Anterior cingulate cortex (tissue), 58 donors: Measurements from ENCODE around the gene KCNH3.
"Not testable (repeated sequence)": the region's sequence is repeated elsewhere in the genome, so short reads cannot be mapped to it uniquely, and the experiment has no call there.

Experiments used
- DNase-seq, 58 donors: peaks; one replicate each; lab custom pipeline; 2025; lab: John Stamatoyannopoulos, UW

KCNH3 gene, protein sequence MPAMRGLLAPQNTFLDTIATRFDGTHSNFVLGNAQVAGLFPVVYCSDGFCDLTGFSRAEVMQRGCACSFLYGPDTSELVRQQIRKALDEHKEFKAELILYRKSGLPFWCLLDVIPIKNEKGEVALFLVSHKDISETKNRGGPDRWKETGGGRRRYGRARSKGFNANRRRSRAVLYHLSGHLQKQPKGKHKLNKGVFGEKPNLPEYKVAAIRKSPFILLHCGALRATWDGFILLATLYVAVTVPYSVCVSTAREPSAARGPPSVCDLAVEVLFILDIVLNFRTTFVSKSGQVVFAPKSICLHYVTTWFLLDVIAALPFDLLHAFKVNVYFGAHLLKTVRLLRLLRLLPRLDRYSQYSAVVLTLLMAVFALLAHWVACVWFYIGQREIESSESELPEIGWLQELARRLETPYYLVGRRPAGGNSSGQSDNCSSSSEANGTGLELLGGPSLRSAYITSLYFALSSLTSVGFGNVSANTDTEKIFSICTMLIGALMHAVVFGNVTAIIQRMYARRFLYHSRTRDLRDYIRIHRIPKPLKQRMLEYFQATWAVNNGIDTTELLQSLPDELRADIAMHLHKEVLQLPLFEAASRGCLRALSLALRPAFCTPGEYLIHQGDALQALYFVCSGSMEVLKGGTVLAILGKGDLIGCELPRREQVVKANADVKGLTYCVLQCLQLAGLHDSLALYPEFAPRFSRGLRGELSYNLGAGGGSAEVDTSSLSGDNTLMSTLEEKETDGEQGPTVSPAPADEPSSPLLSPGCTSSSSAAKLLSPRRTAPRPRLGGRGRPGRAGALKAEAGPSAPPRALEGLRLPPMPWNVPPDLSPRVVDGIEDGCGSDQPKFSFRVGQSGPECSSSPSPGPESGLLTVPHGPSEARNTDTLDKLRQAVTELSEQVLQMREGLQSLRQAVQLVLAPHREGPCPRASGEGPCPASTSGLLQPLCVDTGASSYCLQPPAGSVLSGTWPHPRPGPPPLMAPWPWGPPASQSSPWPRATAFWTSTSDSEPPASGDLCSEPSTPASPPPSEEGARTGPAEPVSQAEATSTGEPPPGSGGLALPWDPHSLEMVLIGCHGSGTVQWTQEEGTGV

DNA sequence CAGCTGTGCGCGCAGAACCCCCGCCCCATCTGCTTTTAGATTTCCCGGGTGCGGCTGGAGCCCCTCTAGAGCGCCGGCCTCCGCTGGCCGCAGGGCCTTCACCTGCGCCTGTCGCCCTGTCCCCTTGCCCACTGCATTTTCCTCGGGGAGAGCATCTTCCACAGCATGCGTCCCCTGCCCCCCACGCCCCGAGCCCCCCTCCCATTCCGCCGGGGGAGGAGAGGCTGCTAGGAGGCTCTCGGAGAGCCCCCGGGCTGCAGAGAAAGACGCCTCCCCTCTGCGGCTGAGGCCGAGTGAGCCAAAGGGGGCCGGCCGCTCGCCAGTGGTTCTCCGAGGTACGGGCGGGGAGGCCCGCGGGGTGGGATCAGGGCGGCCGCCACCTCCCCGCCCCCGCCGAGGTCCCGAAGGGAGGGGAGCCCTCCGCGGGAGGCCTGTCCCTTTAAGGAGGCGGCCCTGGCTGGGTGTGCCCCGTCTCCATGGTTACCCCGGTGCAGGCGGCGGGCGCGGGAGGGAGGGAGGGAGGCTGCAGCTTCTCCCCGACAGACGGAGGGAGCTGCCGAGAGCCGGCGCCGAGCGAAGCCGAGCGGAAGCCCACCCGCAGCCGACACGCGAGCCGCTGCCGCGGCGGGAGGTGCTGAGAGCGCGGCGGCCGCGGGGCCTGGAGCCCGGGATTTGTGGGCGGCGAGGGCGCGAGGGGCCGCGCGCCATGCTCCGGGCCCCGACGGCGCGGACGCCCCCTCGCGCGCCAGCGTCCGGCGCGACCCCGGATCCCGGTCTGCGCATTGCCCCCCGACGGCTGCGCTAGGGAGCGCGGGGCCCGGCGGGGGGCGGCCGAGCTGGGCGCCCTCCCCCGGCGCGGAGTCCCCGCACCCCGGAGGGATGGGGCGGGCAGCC, at the start of gene KCNH3:
TSS of gene KCNH3 (plus strand) at position 521 of the 894 bp plus-strand sequence. CDS start 387 bp downstream, outside the sequence.
- DNase-seq, result peak in 54 of 58 donors; percentile 28 to 89 (median 68)

DNA sequence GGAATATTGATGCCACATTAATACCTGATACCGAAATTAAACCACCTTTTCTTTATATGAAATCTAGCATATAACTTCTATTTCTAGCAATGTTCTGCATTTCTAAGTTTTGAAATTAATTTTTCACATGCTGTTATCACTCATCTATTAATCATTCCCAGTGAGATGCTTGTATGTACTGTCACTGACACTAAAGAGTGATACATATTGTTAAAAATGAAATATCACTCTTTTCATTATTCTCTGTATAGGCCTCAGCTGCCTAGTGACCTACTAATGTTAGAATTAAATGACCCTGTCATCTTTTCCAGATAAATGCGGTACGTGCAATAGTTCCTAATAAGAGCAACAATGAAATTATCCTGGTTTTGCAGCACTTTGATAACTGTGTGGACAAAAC, 49.7 kb upstream of the KCNH3 start:
- DNase-seq, result no peak

DNA sequence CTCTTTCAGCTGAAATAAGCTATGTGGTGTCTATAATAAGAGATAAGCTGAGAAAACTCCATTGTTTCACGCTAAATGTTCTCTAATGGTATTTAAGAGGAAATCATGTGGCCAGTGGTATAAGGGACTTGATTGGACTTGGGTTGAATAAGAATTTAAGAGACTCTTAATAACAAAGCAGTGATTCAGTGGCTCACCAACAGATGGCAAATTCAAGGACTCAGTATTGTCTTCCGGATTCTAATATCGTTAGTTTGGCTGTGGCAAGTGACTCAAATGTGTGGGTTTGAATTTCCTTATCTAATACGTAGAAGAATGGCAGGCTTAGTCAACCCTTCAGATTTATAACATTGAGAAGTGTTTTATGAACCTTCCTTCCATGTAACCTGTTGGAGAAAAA, 49.1 kb upstream of the KCNH3 start:
- DNase-seq, result no peak

DNA sequence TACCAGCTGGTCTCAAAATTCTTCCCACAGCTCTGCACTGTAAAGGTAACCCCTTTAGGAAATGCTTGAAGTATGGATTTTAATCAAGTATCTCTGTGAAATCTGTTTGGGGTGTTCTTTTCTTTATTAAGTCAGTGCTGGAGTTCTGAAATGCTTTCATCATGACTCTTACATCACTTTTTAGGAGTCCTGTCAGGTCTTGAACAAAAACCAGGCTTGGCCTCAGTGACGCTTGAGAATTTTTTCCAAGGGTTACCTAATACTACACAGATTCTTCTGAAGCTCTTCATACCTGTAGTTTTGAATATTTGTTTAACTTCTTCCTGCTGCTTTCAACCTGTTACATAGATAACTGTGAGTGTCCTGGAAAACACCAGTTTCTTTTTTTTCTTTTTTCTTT, 47.0 kb upstream of the KCNH3 start:
- no peak for DNase-seq

DNA sequence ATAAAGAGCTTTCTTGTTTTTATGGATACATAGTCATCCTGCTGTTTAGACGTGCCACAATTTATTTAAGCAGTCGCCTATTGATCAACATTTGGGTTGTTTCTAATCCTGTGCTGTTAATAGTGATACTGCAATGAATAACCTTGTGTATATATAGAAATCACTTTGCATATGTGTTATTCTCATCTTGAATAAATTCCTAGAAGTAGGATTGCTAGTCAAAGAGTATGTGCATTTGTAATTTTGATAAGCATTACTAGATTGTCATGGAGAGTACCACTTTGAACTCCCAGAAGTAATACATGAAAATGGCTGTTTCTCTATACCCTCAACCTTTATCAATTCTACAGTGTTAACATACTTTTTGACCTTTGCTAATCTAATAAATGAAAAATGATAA, 44.9 kb upstream of the KCNH3 start:
- no peak for DNase-seq

DNA sequence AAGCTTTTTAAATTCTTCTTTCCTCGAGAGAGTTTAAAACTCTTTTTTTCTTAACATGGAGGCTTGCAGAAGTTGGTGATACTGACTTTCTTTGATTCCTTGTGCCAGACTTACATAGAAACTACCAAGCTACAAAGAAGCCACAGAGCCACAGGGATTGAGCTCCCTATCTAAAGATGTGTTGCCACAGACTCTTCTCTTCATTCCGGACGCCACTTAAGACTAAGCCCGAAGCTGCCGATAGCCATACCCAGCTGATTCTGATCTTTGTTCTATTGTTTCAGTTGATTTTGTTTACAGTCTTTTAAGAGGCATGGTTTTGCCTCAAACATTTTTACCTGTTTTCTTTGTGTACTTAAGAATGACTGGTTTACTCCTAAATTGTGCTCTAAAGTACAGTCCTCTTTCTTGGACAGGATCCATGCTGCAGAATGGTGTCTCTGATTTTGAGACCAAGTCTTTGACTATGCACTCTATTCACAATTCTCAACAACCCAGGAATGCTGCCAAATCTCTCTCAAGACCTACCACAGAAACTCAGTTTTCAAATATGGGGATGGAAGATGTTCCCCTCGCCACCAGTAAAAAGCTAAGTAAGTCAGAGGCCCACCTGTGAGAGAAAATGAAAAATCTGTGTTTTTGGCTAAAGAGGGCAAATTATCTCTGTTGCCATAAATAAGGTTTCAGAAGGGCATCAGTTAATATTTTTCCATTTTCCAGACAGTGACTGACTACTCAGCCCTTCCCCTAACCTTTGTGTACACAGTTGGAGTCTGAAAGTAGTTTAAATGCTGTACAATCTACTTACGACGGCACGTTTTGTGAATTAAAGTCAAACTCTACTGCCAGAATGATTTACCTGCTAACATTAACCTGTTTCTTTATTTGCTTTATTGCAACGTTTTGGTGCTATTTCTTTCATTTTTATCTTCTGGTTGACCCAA, 42.1 kb upstream of the KCNH3 start:
- no peak for DNase-seq

DNA sequence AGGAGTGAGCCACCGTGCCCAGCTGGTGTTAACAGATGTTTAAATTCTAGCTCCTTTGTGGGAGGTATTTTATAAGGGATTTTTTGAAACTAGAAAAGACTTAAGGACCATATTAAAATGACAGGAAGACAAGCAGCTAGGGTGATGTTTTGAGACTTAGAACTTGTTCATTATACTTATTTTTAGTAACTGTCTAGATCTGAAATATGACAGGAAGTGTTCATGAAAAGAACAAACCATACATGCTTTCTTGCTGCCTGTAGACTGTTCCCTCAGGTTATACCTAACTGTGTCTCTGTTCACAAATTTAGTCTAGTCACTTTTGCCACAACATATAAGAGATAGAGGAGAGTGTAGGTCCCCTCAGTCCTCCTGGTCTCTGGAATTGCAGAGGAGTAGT, 36.9 kb upstream of the KCNH3 start:
- DNase-seq, result no peak

DNA sequence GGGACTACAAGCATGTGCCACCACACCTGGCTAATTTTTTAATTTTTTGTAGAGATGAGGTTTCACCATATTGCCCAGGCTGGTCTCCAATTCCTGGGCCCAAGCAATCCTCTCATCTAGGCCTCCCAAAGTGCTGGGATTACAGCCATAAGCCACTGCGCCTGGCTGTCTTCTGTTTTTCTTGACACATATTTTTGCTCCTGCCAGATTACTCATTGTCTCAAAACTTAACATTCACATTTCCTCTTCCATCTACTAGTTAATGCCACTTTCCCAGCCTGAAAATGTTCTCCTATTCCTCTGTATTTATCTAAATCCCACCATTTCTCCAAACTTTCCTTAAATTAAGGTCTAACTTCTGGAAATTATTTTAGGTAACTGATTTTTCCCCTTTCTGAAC, 36.2 kb upstream of the KCNH3 start:
- DNase-seq, result no peak

DNA sequence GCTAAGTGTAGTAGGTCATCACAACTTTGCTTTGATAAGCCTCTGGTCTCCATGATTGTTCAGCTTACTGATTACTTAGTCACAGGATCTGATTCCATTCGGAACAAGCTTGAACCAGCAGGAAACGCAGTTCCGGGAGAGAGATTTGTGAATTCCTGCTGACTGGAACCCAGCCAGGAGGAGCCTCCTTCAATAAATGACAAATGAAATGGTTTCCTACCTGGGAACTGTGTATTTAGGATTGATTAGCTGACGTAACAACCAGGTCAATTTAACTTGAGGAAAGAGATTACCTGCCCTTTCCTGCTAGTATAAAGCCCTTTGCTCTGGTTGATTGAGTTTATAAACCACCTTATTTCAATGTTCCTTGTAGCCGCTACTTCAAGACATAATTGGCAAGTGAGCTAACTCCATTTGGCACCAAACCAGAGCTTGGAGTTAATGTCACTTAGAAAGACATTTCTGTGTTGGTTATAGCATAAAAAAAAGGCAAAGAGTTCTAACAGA, 35.1 kb upstream of the KCNH3 start:
- no peak for DNase-seq

DNA sequence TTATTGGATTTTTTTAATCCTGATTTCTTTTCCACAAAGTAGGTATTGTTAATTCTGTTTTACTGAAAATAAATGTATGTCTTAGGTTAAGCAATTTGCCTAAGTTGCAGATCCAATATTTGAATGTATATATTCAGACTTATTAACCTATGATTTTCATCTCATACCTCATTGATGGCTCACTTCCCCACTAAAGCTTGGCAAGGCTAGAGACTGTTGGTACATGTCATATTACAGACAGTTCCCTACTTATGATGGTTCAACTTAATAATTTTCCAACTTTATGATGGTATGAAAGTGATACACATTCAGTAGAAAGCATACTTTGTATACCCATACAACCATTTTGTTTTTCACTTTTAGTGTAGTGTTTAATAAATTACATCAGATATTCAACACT, 33.2 kb upstream of the KCNH3 start:
- DNase-seq, result no peak

DNA sequence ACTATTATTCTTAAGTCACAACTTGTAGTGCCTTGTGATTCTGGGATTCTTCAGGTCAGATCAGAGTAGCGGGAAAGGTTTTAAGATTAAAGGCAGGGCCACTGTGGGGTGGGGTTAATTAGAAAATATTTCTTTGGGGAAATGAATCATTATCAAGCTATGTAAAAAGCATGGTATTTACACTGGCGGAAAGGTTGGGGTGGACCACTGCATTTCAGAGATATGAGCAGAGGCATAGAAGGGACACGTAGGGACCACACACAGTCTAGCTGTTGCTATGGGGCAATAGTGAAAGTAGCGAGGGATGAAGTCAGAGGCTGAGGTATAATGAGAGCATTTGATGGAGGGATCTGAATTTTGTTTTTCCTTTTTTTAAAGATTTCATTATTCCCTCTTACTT, 31.7 kb upstream of the KCNH3 start:
- DNase-seq, result no peak

DNA sequence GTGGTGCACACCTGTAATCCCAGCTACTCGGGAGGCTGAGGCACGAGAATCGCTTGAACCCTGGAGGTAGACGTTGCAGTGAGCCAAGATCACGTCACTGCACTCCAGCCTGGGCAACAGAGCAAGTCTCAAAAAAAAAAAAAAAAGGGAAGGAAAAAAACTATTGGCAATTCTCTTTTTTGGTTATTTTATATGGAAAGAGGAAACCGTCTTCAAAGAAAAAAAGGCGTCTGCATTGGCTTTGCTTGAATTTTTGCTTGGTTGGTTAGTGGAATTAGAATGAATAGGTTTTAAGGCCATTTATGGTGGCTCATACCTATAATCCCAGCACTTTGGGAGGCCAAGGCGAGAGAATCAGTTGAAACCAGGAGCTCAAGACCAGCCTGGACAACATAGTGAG, 29.1 kb upstream of the KCNH3 start:
- DNase-seq, result not testable (repeated sequence)

DNA sequence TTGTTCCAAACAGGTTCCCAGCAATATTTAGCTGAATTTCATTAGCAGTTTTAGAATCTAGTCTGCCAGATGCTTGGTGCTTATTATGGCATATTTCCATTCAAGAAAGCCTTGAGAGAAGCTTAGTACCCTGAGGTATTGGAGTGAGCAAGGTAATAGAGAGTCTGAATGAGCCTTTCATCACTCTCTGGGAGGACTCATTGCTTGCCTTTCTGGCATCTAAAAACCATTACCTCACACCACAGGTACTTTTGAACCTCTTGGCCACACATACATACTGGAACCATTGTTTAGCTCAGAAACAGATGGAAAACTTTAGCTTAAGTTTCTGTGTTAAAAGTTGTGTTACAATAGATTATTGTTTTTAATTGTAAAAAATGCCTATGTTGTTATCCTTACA, 27.4 kb upstream of the KCNH3 start:
- no peak for DNase-seq

DNA sequence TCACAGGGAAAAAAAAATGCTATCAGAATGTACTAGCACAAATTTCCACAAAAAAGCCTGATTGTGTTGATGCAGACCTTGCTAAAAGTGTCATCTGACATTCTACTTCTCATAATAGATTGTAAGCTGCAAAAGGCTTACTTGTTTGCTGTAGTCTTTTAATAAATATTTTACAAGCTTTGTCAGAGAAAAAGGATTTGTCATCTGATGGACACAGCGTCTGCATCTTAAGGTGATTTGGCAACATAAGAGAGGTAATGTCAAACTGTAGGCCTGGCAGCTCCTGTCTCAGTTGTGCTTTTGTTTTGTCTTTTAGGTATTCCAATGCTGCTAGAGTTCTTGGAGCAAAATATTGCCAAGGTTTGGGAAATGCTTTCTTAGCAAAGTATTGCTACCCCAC, 26.3 kb upstream of the KCNH3 start:
- DNase-seq, result no peak

DNA sequence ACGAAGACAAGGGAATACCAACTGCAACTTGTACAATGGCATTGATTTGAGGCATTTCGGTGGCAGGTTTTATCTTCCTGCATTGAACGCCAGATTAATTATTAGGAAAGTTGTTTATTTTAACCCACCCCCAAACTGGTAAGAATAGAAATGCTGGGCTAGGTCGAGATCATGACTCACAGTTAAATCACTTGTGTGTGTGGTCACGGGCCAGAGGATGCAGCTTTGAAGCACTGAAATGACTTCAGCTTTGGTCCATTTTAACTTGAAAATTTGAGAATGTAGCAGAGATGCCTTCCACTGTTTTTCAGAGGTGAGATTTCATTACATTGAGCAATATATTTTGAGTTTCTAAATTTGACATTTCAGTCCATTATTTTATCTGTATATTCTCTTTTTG, 23.6 kb upstream of the KCNH3 start:
- DNase-seq, result no peak

DNA sequence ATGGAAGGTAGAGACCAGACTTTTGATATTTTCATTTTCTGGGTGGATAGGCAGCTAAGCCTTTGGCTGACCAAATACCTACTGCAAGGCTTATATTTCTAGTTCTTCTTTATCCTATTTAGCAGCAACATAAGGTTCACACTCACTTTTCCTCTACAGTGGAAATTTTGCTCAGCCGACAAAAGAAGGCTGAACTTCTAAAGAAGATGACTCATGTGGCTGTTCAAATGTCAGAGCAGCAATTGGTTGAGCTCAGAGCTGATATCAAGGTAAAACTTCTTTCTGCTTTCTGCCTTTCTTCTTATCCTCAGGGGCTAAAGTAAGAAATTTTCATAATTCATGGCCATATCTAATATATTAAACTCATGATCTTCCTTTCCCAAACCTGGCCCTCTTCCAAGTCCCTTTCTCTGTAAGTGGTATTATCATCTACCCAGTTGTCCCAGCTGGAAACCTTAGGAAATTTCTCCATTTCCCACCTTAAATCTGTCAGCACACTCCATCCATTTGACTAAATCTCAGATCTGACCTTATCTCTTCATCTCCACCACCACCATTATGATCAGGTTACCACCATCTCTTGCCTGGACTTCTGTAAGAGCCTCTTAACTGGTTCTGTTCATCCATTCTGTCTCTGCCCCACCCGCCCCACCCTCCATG, 19.8 kb upstream of the KCNH3 start:
- no peak for DNase-seq

DNA sequence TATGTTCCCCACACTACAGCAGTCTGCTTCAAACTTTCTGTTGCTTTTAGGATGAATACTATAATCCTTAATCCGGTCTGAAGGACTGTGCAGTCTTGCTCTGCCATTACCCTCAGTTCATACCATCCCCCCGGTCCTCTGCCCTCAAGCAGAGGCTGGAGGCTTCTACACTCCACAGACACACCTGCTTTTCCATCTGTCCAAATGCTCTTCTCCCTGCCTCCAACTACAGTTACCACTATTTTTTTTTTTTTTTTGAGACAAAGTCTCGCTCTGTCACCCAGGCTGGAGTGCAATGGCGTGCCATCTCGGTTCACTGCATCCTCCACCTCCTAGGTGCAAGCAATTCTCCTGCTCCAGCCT, 19.3 kb upstream of the KCNH3 start:
- DNase-seq, result no peak

DNA sequence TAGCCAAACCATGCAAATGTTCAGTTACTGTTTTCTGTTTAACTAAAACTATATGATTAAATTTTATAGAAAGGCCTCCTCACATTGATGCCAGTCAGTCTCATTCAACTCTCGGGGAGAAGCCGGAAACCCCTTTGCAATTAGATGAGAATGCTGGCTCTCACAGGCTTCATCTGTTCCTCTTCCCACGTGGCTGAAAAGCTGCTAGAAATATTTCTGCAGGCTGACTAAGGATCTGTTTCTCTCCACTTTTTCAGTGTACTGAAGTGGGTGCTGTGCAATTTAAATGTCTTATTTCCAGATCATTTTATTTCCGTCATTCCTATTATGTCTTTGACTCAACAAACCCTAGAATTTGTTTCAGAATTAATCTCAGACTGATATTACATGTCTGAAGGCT, 17.4 kb upstream of the KCNH3 start:
- peak in 7 of 58 donors; percentile 16 to 46 (median 19) for DNase-seq
